HepG2 (cell line): Measurements from ENCODE around the gene RRBP1. TPM values are rescaled to one million over a fixed set of nuclear protein-coding genes. Genes with fewer than 3 reads are reported as not detected.

Experiments used
- CTCF ChIP-seq: sonication (generic); formaldehyde crosslinking; IDR thresholded peaks from 2 replicates; pipeline ENCODE4 v1.5.0; 2020; ENCODE audit warnings: mild to moderate bottlenecking, missing genetic modification reagents, moderate library complexity
- FOSL2 ChIP-seq: sonication (generic); formaldehyde crosslinking; IDR thresholded peaks from 2 replicates; pipeline ENCODE4 v1.4.0; 2020; ENCODE audit warnings: missing genetic modification reagents
- HOXA5 ChIP-seq: sonication (generic); formaldehyde crosslinking; IDR thresholded peaks from 2 replicates; pipeline ENCODE4 v1.4.0; 2020; ENCODE audit warnings: missing genetic modification reagents
- LRRFIP1 ChIP-seq: sonication (generic); formaldehyde crosslinking; conservative IDR thresholded peaks from 2 replicates; pipeline ENCODE4 v1.4.0; 2020; ENCODE audit warnings: missing genetic modification reagents
- MED13 ChIP-seq: sonication (generic); formaldehyde crosslinking; IDR thresholded peaks from 2 replicates; pipeline ENCODE4 v1.5.0; 2020; ENCODE audit warnings: missing genetic modification reagents
- MED8 ChIP-seq: sonication (generic); formaldehyde crosslinking; IDR thresholded peaks from 2 replicates; pipeline ENCODE4 v1.8.1; 2023; ENCODE audit warnings: mild to moderate bottlenecking, missing genetic modification reagents; ENCODE audit not compliant: insufficient replicate concordance
- PAWR ChIP-seq: sonication (generic); formaldehyde crosslinking; IDR thresholded peaks from 2 replicates; pipeline ENCODE4 v1.4.0; 2020; ENCODE audit warnings: missing genetic modification reagents, mild to moderate bottlenecking, borderline replicate concordance
- SPEN ChIP-seq: sonication (generic); formaldehyde crosslinking; IDR thresholded peaks from 2 replicates; pipeline ENCODE4 v1.5.1; 2020; ENCODE audit warnings: low read depth, mild to moderate bottlenecking, missing genetic modification reagents
- SRSF1 ChIP-seq: fragments of 200-400 bp; formaldehyde crosslinking; optimal IDR thresholded peaks from 2 replicates; pipeline ENCODE3; 2017; ENCODE audit warnings: mild to moderate bottlenecking, low read depth, low read length, moderate library complexity
- U2AF1 ChIP-seq: fragments of 200-400 bp; formaldehyde crosslinking; optimal IDR thresholded peaks from 2 replicates; pipeline ENCODE3; 2017; ENCODE audit warnings: mild to moderate bottlenecking, low read depth, low read length
- ZMYM3 ChIP-seq: sonication (generic); formaldehyde crosslinking; IDR thresholded peaks from 2 replicates; pipeline ENCODE4 v1.5.1; 2020; ENCODE audit warnings: mild to moderate bottlenecking, missing genetic modification reagents
- ZNF598 ChIP-seq: sonication (generic); formaldehyde crosslinking; IDR thresholded peaks from 2 replicates; pipeline ENCODE4 v1.5.1; 2020; ENCODE audit warnings: mild to moderate bottlenecking, missing genetic modification reagents, borderline replicate concordance
- ZNF83 ChIP-seq: sonication (generic); formaldehyde crosslinking; IDR thresholded peaks from 2 replicates; pipeline ENCODE4 v1.4.0; 2020; ENCODE audit warnings: missing genetic modification reagents, mild to moderate bottlenecking, borderline replicate concordance
- ZSCAN31 ChIP-seq: sonication (generic); formaldehyde crosslinking; IDR thresholded peaks from 2 replicates; pipeline ENCODE4 v1.5.0; 2020; ENCODE audit warnings: low read depth, mild to moderate bottlenecking, missing genetic modification reagents
- polyA plus RNA-seq, 8 experiments: library from polyadenylated mRNA; depleted of rRNA in 3 of 8; stranded (reverse) in 7 of 8; unstranded in 1 of 8; fragments of >200 nt; fragmentation: Illumina TruSeq in 4 of 8; extraction: Trizol in 4 of 8; gene quantifications; 2 replicates each; pipeline versions ENCODE4 v1.2.1 to v1.2.3, GENCODE V29; 2011 to 2016; ENCODE audit warnings: low read depth in 4 of 8, missing spikeins in 1 of 8, mixed read lengths in 1 of 8; ENCODE audit not compliant: insufficient read depth in 1 of 8
- total RNA-seq, 5 experiments: library from RNA; depleted of rRNA; stranded (reverse); fragments of >200 nt; fragmentation: Illumina TruSeq; extraction: Trizol; gene quantifications; 2 replicates each; pipeline ENCODE4 v1.2.3, GENCODE V29; 2016; ENCODE audit warnings: low read depth in 1 of 5
- TF ChIP-seq, protein P1 (sequence below): sonication (generic); formaldehyde crosslinking; IDR thresholded peaks from 2 replicates; pipeline ENCODE4 v1.4.0; 2020; ENCODE audit warnings: missing genetic modification reagents

RRBP1 gene
- total and polyA plus RNA-seq, 2 of the 13 experiments (the other 11 are each of a cell fraction or from before 2014, with no cell fraction given): 150 to 222 TPM

- no peak for TF ChIP-seq PAWR (CRISPR knock-in tag)
- TF ChIP-seq HOXA5 (CRISPR knock-in tag): peak; percentile 92
- TF ChIP-seq, protein P1, sequence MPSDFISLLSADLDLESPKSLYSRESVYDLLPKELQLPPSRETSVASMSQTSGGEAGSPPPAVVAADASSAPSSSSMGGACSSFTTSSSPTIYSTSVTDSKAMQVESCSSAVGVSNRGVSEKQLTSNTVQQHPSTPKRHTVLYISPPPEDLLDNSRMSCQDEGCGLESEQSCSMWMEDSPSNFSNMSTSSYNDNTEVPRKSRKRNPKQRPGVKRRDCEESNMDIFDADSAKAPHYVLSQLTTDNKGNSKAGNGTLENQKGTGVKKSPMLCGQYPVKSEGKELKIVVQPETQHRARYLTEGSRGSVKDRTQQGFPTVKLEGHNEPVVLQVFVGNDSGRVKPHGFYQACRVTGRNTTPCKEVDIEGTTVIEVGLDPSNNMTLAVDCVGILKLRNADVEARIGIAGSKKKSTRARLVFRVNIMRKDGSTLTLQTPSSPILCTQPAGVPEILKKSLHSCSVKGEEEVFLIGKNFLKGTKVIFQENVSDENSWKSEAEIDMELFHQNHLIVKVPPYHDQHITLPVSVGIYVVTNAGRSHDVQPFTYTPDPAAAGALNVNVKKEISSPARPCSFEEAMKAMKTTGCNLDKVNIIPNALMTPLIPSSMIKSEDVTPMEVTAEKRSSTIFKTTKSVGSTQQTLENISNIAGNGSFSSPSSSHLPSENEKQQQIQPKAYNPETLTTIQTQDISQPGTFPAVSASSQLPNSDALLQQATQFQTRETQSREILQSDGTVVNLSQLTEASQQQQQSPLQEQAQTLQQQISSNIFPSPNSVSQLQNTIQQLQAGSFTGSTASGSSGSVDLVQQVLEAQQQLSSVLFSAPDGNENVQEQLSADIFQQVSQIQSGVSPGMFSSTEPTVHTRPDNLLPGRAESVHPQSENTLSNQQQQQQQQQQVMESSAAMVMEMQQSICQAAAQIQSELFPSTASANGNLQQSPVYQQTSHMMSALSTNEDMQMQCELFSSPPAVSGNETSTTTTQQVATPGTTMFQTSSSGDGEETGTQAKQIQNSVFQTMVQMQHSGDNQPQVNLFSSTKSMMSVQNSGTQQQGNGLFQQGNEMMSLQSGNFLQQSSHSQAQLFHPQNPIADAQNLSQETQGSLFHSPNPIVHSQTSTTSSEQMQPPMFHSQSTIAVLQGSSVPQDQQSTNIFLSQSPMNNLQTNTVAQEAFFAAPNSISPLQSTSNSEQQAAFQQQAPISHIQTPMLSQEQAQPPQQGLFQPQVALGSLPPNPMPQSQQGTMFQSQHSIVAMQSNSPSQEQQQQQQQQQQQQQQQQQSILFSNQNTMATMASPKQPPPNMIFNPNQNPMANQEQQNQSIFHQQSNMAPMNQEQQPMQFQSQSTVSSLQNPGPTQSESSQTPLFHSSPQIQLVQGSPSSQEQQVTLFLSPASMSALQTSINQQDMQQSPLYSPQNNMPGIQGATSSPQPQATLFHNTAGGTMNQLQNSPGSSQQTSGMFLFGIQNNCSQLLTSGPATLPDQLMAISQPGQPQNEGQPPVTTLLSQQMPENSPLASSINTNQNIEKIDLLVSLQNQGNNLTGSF: peak; percentile 96; the same call in 1 of the 2 replicates
- peak; percentile 98 for TF ChIP-seq MED8 (CRISPR knock-in tag)
- peak; percentile 93 for TF ChIP-seq SRSF1
- TF ChIP-seq U2AF1: no peak
- peak; percentile 97 for TF ChIP-seq FOSL2 (CRISPR knock-in tag)
- peak; percentile 35; the same call in 1 of the 2 replicates for TF ChIP-seq CTCF (CRISPR knock-in tag)
- 0 out of 2 replicates have a peak, but pooled peaks have one; percentile 86 for TF ChIP-seq LRRFIP1 (CRISPR knock-in tag)
- TF ChIP-seq ZSCAN31 (CRISPR knock-in tag): no peak
- TF ChIP-seq ZNF83 (CRISPR knock-in tag): peak; percentile 93; the same call in 1 of the 2 replicates
- TF ChIP-seq ZNF598 (CRISPR knock-in tag): no peak
- peak; percentile 76 for TF ChIP-seq SPEN (CRISPR knock-in tag)
- TF ChIP-seq ZMYM3 (CRISPR knock-in tag): peak; percentile 85
- TF ChIP-seq MED13 (CRISPR knock-in tag): peak; percentile 99
Observed at GRCh38 chr20:17721802-17722486, 39.9 kb upstream of the RRBP1 start (continued).
